ENCODE data around the gene NKX3-2.

Gene NKX3-2

GRCh38 chr4:13527192-13527980 is 16.9 kb downstream of the NKX3-2 start (continued):
- no peak for TF ChIP-seq ZNF280D (tag by site-specific recombination; IDR thresholded peaks at IDR 0.05)

GRCh38 chr4:13526658-13527057 is 17.6 kb downstream of the NKX3-2 start:
- Histone ChIP-seq H3K4me3 (ENCODE audit: low read depth, low read length) (no peak overlapping the region), H3K4me1 (ENCODE audit: control insufficient read depth, insufficient read depth, low read length) (no peaks in the 10 kb centered on the region), H3K9me3 (ENCODE audit: control insufficient read depth, insufficient read depth, low read depth, low read length) (no peaks in the 10 kb centered on the region; the same call in 1 of the 2 replicates), H3K36me3 (ENCODE audit: control insufficient read depth in 2 of 2, insufficient read depth in 1 of 2, low read length in 2 of 2) (no peaks in the 10 kb centered on the region), H3K27ac (ENCODE audit: extremely low read depth, low read depth, low read length) (no peak overlapping the region)
- TF ChIP-seq ZNF555 (tag by site-specific recombination; conservative IDR thresholded peaks at IDR 0.05) (no peak), ZNF830 (tag by site-specific recombination; IDR thresholded peaks at IDR 0.05; ENCODE audit: low read depth) (no peak), ZSCAN16 (tag by site-specific recombination; IDR thresholded peaks at IDR 0.05) (no peak), ZNF610 (tag by site-specific recombination; IDR thresholded peaks at IDR 0.05; ENCODE audit: borderline replicate concordance) (no peak), ZNF112 (tag by site-specific recombination; IDR thresholded peaks at IDR 0.05) (no peak), ZNF138 (tag by site-specific recombination; IDR thresholded peaks at IDR 0.05; ENCODE audit: borderline replicate concordance) (no peak), ZNF114 (tag by site-specific recombination; IDR thresholded peaks at IDR 0.05) (no peak), ZNF660 (tag by site-specific recombination; IDR thresholded peaks at IDR 0.05) (no peak), ZBTB8A (tag by site-specific recombination; IDR thresholded peaks at IDR 0.05) (no peak), ZNF654 (tag by site-specific recombination; IDR thresholded peaks at IDR 0.05; ENCODE audit: low read depth) (no peak), ZBTB21 (tag by site-specific recombination; IDR thresholded peaks at IDR 0.05) (no peak), ZNF239 (tag by site-specific recombination; IDR thresholded peaks at IDR 0.05) (no peak), ZSCAN23 (tag by site-specific recombination; IDR thresholded peaks at IDR 0.05) (no peak), ZNF248 (tag by site-specific recombination; IDR thresholded peaks at IDR 0.05) (no peak)
- TF ChIP-seq, protein P1, sequence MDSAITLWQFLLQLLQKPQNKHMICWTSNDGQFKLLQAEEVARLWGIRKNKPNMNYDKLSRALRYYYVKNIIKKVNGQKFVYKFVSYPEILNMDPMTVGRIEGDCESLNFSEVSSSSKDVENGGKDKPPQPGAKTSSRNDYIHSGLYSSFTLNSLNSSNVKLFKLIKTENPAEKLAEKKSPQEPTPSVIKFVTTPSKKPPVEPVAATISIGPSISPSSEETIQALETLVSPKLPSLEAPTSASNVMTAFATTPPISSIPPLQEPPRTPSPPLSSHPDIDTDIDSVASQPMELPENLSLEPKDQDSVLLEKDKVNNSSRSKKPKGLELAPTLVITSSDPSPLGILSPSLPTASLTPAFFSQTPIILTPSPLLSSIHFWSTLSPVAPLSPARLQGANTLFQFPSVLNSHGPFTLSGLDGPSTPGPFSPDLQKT (IDR thresholded peaks at IDR 0.05; ENCODE audit: borderline replicate concordance, low read depth, low read length) = no peak
- TF ChIP-seq, protein P2, sequence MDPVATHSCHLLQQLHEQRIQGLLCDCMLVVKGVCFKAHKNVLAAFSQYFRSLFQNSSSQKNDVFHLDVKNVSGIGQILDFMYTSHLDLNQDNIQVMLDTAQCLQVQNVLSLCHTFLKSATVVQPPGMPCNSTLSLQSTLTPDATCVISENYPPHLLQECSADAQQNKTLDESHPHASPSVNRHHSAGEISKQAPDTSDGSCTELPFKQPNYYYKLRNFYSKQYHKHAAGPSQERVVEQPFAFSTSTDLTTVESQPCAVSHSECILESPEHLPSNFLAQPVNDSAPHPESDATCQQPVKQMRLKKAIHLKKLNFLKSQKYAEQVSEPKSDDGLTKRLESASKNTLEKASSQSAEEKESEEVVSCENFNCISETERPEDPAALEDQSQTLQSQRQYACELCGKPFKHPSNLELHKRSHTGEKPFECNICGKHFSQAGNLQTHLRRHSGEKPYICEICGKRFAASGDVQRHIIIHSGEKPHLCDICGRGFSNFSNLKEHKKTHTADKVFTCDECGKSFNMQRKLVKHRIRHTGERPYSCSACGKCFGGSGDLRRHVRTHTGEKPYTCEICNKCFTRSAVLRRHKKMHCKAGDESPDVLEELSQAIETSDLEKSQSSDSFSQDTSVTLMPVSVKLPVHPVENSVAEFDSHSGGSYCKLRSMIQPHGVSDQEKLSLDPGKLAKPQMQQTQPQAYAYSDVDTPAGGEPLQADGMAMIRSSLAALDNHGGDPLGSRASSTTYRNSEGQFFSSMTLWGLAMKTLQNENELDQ (tag by site-specific recombination; IDR thresholded peaks at IDR 0.05; ENCODE audit: low read depth) = no peak
- TF ChIP-seq, protein P3, sequence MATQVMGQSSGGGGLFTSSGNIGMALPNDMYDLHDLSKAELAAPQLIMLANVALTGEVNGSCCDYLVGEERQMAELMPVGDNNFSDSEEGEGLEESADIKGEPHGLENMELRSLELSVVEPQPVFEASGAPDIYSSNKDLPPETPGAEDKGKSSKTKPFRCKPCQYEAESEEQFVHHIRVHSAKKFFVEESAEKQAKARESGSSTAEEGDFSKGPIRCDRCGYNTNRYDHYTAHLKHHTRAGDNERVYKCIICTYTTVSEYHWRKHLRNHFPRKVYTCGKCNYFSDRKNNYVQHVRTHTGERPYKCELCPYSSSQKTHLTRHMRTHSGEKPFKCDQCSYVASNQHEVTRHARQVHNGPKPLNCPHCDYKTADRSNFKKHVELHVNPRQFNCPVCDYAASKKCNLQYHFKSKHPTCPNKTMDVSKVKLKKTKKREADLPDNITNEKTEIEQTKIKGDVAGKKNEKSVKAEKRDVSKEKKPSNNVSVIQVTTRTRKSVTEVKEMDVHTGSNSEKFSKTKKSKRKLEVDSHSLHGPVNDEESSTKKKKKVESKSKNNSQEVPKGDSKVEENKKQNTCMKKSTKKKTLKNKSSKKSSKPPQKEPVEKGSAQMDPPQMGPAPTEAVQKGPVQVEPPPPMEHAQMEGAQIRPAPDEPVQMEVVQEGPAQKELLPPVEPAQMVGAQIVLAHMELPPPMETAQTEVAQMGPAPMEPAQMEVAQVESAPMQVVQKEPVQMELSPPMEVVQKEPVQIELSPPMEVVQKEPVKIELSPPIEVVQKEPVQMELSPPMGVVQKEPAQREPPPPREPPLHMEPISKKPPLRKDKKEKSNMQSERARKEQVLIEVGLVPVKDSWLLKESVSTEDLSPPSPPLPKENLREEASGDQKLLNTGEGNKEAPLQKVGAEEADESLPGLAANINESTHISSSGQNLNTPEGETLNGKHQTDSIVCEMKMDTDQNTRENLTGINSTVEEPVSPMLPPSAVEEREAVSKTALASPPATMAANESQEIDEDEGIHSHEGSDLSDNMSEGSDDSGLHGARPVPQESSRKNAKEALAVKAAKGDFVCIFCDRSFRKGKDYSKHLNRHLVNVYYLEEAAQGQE (tag by site-specific recombination; IDR thresholded peaks at IDR 0.05) = no peak
- TF ChIP-seq, protein P4, sequence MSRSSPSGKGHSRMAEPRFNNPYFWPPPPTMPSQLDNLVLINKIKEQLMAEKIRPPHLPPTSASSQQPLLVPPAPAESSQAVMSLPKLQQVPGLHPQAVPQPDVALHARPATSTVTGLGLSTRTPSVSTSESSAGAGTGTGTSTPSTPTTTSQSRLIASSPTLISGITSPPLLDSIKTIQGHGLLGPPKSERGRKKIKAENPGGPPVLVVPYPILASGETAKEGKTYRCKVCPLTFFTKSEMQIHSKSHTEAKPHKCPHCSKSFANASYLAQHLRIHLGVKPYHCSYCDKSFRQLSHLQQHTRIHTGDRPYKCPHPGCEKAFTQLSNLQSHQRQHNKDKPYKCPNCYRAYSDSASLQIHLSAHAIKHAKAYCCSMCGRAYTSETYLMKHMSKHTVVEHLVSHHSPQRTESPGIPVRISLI (tag by site-specific recombination; IDR thresholded peaks at IDR 0.05) = no peak
- CTCF ChIA-PET = no interaction called here
- POLR2A ChIA-PET = no interaction called here
